Activated CD4-positive, alpha-beta memory T cell treated with anti-CD3 and anti-CD28 coated beads for 36 hours (primary cell): ENCODE measurements around the gene GSTM4. TPM values are rescaled to one million over a fixed set of nuclear protein-coding genes. Genes with fewer than 3 reads are reported as not detected.
"Not testable (repeated sequence)": the region's sequence is repeated elsewhere in the genome, so short reads cannot be mapped to it uniquely, and the experiment has no call there.

Experiments
- CTCF ChIA-PET: fragments of 350-600 bp; sonication (Branson Sonifier 250); formaldehyde crosslinking; loops from one replicate; lab custom pipeline; 2021; ENCODE audit warnings: antibody characterized with exemption, inconsistent platforms; lab: Charles Lee
- POLR2A ChIA-PET: fragments of 350-600 bp; sonication (Branson Sonifier 250); formaldehyde crosslinking; loops from one replicate; lab custom pipeline; 2021; ENCODE audit warnings: antibody characterized with exemption; lab: Charles Lee
- DNase-seq: peaks from one replicate; pipeline ENCODE4 v3.0.0-alpha.2; 2020
- H3K27ac Mint-ChIP-seq: one replicate; pipeline ENCODE4 v1.8.0; 2021; ENCODE audit warnings: mixed read lengths
- H3K27me3 Mint-ChIP-seq: one replicate; pipeline ENCODE4 v1.8.0; 2021; ENCODE audit warnings: mixed read lengths
- H3K36me3 Mint-ChIP-seq: one replicate; pipeline ENCODE4 v1.8.0; 2021; ENCODE audit warnings: mixed read lengths
- H3K4me1 Mint-ChIP-seq: one replicate; pipeline ENCODE4 v1.8.0; 2021; ENCODE audit warnings: low read depth, mixed read lengths
- H3K4me3 Mint-ChIP-seq: one replicate; pipeline ENCODE4 v1.8.0; 2021; ENCODE audit warnings: mild to moderate bottlenecking, mixed read lengths
- H3K9me3 Mint-ChIP-seq: one replicate; pipeline ENCODE4 v1.8.0; 2021; ENCODE audit warnings: mixed read lengths
- intact Hi-C: fragments of 100-400 bp; cut with micrococcal nuclease; formaldehyde crosslinking; loops from one replicate; pipeline ENCODE4 v1.15.1; 2023
- total RNA-seq, 2 experiments: library from RNA; stranded (reverse); gene quantifications; one replicate each; pipeline ENCODE4 v1.2.3, GENCODE V29; 2021

The GSTM4 gene
- total RNA-seq, 2 experiments from 2014 or later: 8.2 to 12.0 TPM

DNA sequence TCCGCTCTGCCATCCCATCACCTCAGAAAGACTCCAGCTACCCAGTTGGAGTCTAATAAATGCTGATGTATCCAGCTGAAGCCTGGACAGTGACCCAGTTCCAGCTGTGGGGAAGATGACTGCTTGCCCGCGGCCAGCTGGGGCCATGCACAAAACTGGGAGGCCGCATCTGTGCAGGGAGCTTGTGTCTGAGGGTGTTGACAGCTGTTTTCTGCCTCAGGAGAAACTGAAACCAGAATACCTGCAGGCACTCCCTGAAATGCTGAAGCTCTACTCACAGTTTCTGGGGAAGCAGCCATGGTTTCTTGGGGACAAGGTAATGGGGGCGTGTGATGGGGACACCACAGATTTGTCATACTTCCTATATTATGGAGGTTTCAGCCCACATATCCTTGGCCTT is 15.2 kb downstream of the GSTM4 start:
- H3K36me3 Mint-ChIP-seq: no peaks in the 10 kb centered on the region
- POLR2A ChIA-PET: no interaction called here
- H3K9me3 Mint-ChIP-seq: no peaks in the 10 kb centered on the region
- no peak for DNase-seq
- no peak overlapping the region for H3K4me3 Mint-ChIP-seq
- peaks cover 13% of the 10 kb centered on the region for H3K4me1 Mint-ChIP-seq
- H3K27ac Mint-ChIP-seq: no peak overlapping the region
- intact Hi-C loops: no loop called here
- CTCF ChIA-PET: interaction anchor here (1.1 to 3.5 kb wide), 3 partner anchors 28 to 314 kb away, joined by 3 to 16 read pairs (median 4); partner anchors contain the start of gene AHCYL1
- no peaks in the 10 kb centered on the region for H3K27me3 Mint-ChIP-seq

DNA sequence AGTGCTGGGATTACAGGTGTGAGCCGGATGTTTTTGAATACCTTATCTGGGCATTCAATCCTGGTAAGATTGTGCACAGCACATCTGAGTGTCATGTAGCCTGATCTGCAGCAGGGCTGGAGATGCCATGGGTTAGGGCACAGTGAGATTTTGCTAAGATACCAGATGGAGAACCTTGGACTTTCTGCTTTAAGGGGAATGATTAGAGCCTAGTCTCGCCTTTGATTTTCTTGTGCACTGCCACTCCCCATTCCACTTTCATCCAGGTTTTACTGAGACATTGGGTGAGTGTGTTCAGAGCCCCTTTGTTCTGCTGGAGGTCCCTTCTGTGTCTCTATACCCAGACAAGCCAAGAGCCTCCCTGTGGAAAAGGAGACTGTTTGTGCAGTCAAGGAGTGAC is 18.0 kb downstream of the GSTM4 start:
- intact Hi-C loops, POLR2A ChIA-PET, H3K4me3 Mint-ChIP-seq, H3K4me1 Mint-ChIP-seq, DNase-seq, H3K27me3 Mint-ChIP-seq, H3K27ac Mint-ChIP-seq, CTCF ChIA-PET, H3K36me3 Mint-ChIP-seq, H3K9me3 Mint-ChIP-seq: not testable (repeated sequence)

DNA sequence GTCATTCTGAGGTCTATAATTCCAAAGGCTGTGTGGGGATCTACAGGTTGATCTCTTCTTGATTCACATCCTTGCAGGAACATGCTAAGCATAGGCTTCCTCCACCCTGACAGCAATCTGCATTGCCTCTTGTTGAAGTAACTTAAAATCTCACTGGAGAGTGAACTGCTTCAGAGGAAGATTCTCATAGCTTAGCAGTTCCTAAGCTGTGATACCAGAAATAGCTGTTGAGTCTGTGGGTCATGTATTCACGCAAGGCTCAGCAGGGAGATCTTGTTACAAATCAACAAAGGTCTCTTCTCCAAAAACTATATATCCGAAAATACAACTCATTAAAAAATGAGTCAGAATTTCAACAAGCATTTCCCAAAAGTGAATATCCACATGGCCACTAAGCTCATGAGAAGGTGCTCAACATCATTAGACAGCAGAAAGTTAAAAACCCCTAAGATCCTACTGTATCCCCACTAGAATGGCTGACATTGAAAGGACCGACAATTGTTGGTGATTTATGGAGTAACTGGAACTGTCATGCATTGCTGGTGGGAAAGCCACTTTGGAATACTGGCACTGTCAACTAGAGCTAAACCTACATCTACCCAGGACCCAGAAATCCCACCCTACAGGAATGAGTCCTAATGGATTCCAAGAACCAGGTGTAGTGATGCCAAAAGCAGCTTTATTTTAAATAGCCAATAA is 20.9 kb downstream of the GSTM4 start:
- POLR2A ChIA-PET, intact Hi-C loops, H3K27ac Mint-ChIP-seq, DNase-seq, H3K4me3 Mint-ChIP-seq, H3K4me1 Mint-ChIP-seq, H3K27me3 Mint-ChIP-seq, CTCF ChIA-PET, H3K9me3 Mint-ChIP-seq, H3K36me3 Mint-ChIP-seq: not testable (repeated sequence)

DNA sequence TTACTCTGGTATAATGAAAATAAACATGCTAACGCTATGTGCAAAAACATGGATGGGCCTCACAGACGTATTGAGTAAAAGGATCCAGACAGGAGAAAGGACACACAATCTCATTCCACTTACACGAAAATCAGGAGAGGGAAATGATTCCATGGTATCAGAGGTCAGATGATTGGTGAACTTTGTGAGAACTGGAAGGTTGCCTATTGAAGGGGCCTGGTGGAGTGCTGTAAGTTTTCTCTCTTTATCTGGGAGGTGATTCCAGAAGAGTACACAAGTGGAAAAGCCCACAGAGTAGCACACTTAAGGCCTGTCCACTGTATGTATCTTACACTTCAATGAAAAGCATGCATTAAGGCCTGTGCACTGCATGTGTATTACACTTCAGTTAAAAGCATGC is 21.6 kb downstream of the GSTM4 start:
- no peak for DNase-seq
- Mint-ChIP-seq H3K36me3 (no peaks in the 10 kb centered on the region), H3K4me3 (no peak overlapping the region), H3K27me3 (no peaks in the 10 kb centered on the region), H3K9me3 (no peaks in the 10 kb centered on the region), H3K4me1 (no peaks in the 10 kb centered on the region), H3K27ac (no peak overlapping the region)
- ChIA-PET CTCF (no interaction called here), POLR2A (no interaction called here)
- intact Hi-C loops: no loop called here

DNA sequence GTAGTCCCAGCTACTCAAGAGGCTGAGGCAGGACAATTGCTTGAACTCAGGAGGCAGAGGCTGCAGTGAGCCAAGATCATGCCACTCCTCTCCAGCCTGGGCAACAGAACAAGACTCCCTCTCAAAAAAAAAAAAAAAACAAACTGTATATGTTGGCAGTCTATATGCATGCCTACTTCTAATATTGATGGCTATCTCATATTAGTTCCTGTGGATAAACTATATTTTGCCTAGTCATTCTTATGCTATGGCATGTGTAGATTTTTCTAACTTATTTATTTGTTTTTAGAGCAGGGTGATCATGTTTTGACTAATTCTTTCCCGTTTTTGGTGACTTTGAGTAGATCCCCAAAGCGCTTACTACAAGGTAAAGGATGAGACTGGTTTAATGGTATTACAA is 22.7 kb downstream of the GSTM4 start:
- DNase-seq, H3K9me3 Mint-ChIP-seq, intact Hi-C loops, POLR2A ChIA-PET, H3K27me3 Mint-ChIP-seq, H3K4me3 Mint-ChIP-seq, H3K27ac Mint-ChIP-seq, H3K36me3 Mint-ChIP-seq, H3K4me1 Mint-ChIP-seq, CTCF ChIA-PET: not testable (repeated sequence)

DNA sequence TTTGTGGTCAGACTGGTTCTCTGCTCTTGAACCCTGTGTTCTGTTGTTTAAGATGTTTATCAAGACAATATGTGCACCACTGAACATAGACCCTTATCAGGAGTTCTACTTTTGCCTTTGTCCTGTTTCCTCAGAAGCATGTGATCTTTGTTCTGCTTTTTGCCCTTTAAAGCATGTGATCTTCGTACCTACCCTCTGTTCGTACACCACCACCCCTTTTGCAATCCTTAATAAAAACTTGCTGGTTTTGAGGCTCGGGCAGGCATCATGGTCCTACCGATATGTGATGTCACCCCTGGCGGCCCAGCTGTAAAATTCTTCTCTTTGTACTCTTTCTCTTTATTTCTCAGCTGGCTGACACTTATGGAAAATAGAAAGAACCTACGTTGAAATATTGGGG is 28.9 kb downstream of the GSTM4 start:
- H3K27me3 Mint-ChIP-seq, DNase-seq, intact Hi-C loops, H3K9me3 Mint-ChIP-seq, H3K4me3 Mint-ChIP-seq, CTCF ChIA-PET, POLR2A ChIA-PET, H3K27ac Mint-ChIP-seq, H3K4me1 Mint-ChIP-seq, H3K36me3 Mint-ChIP-seq: not testable (repeated sequence)

DNA sequence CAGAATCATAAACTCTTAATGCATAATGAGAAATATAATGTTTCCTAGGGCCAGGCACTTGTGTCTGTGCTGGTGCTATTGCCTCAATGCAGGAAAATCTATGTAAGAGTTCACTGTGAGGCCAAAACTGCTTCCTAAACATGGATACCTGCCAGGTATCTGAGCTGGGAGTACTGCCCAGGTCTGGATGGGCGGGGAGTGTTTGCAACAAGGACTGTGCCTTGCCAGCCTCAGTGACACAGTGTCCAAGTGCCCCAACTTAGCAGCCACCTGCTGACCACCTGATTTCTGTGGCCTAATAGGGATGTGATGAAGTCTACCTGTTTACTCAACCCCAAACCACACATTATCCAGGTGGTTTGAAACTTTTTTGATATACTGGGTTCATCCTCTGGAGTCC is 29.5 kb downstream of the GSTM4 start:
- CTCF ChIA-PET, H3K4me3 Mint-ChIP-seq, DNase-seq, POLR2A ChIA-PET, H3K27ac Mint-ChIP-seq, H3K4me1 Mint-ChIP-seq, H3K36me3 Mint-ChIP-seq, H3K9me3 Mint-ChIP-seq, intact Hi-C loops, H3K27me3 Mint-ChIP-seq: not testable (repeated sequence)

DNA sequence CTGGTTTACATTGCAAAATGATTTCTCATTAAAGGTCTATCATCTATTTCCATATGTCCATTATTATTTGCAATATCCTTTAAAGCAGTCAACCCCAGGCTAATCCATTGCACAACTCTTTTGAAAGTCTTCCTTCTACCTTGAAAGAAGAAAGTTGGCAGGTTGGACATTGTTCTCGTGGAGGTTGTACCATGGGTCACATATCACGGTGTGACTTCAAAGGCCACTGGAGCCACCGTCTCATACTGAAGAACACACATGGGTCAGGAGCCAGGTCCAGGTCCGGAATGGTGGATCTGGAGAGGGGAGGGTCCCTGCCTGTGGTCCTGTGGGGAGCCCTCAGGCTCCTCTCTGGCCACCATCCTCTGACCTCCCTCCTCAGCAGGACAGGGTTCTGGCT is 30.0 kb downstream of the GSTM4 start:
- H3K9me3 Mint-ChIP-seq, POLR2A ChIA-PET, intact Hi-C loops, DNase-seq, H3K4me3 Mint-ChIP-seq, H3K27ac Mint-ChIP-seq, CTCF ChIA-PET, H3K27me3 Mint-ChIP-seq, H3K4me1 Mint-ChIP-seq, H3K36me3 Mint-ChIP-seq: not testable (repeated sequence)

DNA sequence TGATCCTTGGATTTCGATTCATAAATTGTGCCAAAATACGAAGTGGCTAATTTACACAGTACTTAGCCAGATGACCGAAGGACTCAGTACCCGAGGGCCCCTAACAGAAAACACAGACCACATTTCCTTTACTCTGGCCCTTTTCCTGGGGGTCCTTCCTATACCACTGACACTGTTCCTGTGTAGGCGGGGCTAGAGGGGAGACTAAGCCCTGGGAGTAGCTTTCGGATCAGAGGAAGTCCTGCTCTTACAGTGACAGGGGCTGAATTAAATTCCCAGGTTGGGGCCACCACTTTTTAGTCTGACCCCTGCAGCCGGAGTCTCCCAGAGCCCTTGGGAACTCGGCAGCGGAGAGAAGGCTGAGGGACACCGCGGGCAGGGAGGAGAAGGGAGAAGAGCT is 31.2 kb downstream of the GSTM4 start:
- H3K27me3 Mint-ChIP-seq, intact Hi-C loops, H3K4me1 Mint-ChIP-seq, H3K27ac Mint-ChIP-seq, DNase-seq, H3K9me3 Mint-ChIP-seq, H3K4me3 Mint-ChIP-seq, CTCF ChIA-PET, POLR2A ChIA-PET, H3K36me3 Mint-ChIP-seq: not testable (repeated sequence)

DNA sequence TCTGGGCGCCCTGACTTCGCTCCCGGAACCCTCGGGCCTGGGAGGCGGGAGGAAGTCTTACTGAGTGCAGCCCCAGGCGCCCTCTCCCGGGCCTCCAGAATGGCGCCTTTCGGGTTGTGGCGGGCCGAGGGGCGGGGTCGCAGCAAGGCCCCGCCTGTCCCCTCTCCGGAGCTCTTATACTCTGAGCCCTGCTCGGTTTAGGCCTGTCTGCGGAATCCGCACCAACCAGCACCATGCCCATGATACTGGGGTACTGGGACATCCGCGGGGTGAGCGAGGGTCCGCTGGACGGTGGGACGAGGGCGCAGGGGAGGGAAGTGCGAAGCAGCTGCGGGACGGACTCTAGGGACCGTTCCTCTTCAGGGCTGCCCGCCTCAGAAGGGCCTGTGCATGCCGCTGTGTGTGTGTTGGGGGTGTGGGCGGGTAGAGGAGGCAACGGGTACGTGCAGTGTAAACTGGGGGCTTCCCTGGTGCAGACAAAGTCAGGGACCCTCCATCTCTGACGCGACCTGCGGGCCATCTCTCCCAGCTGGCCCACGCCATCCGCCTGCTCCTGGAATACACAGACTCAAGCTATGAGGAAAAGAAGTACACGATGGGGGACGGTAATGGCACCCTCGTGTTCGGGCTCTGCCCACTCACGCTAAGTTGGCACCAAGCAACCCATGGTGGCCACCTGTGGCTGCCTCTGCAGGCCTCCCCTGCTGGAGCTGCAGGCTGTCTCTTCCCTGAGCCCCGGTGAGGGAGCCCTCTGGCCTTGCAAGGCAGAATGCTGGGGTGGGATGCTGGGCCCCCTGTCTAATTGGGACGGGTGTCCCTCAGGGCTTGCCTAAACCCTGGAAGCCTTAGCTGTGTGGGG is 32.0 kb downstream of the GSTM4 start, which contains the start of gene GSTM1:
Gene GSTM1 (plus strand): TSS at position 177 of the 859 bp plus-strand sequence. CDS start 57 bp downstream, at position 234.
- intact Hi-C loops: no loop called here

DNA sequence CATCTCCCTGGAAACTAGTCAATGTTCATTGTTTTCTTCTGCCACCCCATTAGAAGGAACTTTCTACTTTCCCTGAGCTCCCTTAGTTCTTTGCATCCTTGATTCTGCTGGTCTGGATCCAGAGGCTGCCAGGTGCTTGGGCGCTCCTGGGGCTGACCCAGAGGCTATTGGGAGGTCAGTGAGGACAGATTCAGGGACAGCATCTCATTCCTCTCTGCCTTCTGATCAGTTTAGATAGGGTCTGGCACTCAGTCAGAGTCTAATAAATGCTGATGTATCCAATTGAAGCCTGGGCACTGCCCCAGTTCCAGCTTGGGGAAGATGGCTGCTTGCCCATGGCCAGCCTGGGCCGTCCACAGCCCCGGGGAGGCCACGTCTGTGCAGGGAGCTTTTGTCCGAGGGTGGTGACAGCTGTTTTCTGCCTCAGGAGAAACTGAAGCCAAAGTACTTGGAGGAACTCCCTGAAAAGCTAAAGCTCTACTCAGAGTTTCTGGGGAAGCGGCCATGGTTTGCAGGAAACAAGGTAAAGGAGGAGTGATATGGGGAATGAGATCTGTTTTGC is 34.0 kb downstream of the GSTM4 start:
- intact Hi-C loops: no loop called here
- no peak overlapping the region for H3K4me3 Mint-ChIP-seq
- CTCF ChIA-PET: no interaction called here

More for the DNA sequence above, 32.0 kb downstream of the GSTM4 start, which contains the start of gene GSTM1:
- H3K9me3 Mint-ChIP-seq: no peaks in the 10 kb centered on the region
- H3K36me3 Mint-ChIP-seq: no peaks in the 10 kb centered on the region
- no peaks in the 10 kb centered on the region for H3K27me3 Mint-ChIP-seq
- ChIA-PET CTCF (no interaction called here), POLR2A (no interaction called here)
- DNase-seq: no peak
- H3K4me3 Mint-ChIP-seq: no peak within 1 kb of the TSS
- H3K4me1 Mint-ChIP-seq: no peaks in the 10 kb centered on the region
- no peak within 1 kb of the TSS for H3K27ac Mint-ChIP-seq

DNA sequence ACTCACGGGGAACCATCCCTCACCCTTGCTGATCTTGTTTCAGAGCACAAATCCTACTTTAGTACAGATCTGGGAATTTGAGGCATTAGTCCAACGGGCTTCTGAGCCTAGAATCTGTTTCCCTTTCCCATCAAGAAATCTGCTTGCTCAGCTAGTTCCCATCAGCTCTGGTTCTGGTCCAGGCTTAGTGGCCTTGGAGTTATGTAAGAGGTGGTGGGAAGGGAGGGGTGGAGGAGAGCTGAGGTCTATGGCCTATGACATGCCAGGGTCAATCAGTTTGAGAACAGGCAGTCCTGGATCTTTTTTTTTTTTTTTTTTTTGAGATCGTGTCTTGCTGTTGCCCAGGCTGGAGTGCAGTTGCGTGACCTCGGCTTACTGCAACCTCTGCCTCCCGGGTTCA is 35.9 kb downstream of the GSTM4 start:
- no peak for DNase-seq
- Mint-ChIP-seq H3K4me1 (no peaks in the 10 kb centered on the region), H3K4me3 (no peak overlapping the region), H3K27me3 (no peaks in the 10 kb centered on the region), H3K27ac (no peak overlapping the region), H3K9me3 (no peaks in the 10 kb centered on the region), H3K36me3 (no peaks in the 10 kb centered on the region)
- ChIA-PET CTCF (no interaction called here), POLR2A (no interaction called here)
- intact Hi-C loops: no loop called here

More for the DNA sequence above, 34.0 kb downstream of the GSTM4 start:
- H3K27me3 Mint-ChIP-seq: no peaks in the 10 kb centered on the region
- no peak for DNase-seq
- POLR2A ChIA-PET: no interaction called here
- H3K4me1 Mint-ChIP-seq: no peaks in the 10 kb centered on the region
- H3K9me3 Mint-ChIP-seq: no peaks in the 10 kb centered on the region
- no peak overlapping the region for H3K27ac Mint-ChIP-seq
- no peaks in the 10 kb centered on the region for H3K36me3 Mint-ChIP-seq
